Right lobe of liver (tissue), 6 donors: ENCODE data around the gene DERL3. TPM values are rescaled to one million over a fixed set of nuclear protein-coding genes. Genes with fewer than 3 reads are reported as not detected.

Source experiments
- ATAC-seq, 4 donors: fragments of 200-7000 bp; cut with Tn5 transposase; one replicate each; pipeline ENCODE4 v1.9.1; 2020; ENCODE audit warnings: mild to moderate bottlenecking in 4 of 4, moderate library complexity in 4 of 4
- DNase-seq, 3 donors: peaks; one replicate each; pipeline ENCODE4 v3.0.0-alpha.2; 2020
- H3K27ac ChIP-seq, 3 donors: fragments of 200-600 bp; one replicate each; pipeline ENCODE4 v1.8.0; 2022
- H3K27me3 ChIP-seq, 2 donors: fragments of 200-600 bp; one replicate each; pipeline ENCODE4 v1.8.0; 2022
- H3K36me3 ChIP-seq, 4 donors: fragments of 200-600 bp; sonication (generic) in 1 of 4; one replicate each; pipeline versions ENCODE4 v1.5.1 to v1.8.0; 2017 to 2022; ENCODE audit warnings: control low read depth in 1 of 4
- H3K4me1 ChIP-seq, 4 donors: fragments of 200-600 bp; sonication (generic) in 1 of 4; one replicate each; pipeline versions ENCODE4 v1.5.1 to v1.8.0; 2017 to 2022; ENCODE audit warnings: control low read depth in 1 of 4
- H3K4me3 ChIP-seq, 3 donors: fragments of 200-600 bp; one replicate each; pipeline ENCODE4 v1.8.0; 2022
- H3K9me3 ChIP-seq, 4 donors: fragments of 200-600 bp; sonication (generic) in 1 of 4; one replicate each; pipeline versions ENCODE4 v1.5.1 to v1.8.0; 2017 to 2022; ENCODE audit warnings: control low read depth in 1 of 4
- POLR2A ChIP-seq: fragments of 450-650 bp; IDR thresholded peaks from one replicate; pipeline ENCODE4 v1.6.1; 2017; ENCODE audit warnings: antibody characterized with exemption, mild to moderate bottlenecking
- WGBS: methylation state at CpG from one replicate; pipeline ENCODE4 v1.1.6; 2018; ENCODE audit warnings: low coverage, low lambda C conversion rate; ENCODE audit not compliant: insufficient coverage; ENCODE audit errors: missing lambda C conversion rate; 5-methylcytosine and 5-hydroxymethylcytosine counted together
- intact Hi-C, 2 donors: fragments of 100-400 bp; cut with DNase I; formaldehyde crosslinking; loops; one replicate each; pipeline versions ENCODE4 v1.11.2 to v1.14.1; 2022
- total RNA-seq, 6 experiments: library from RNA; depleted of rRNA in 2 of 6; stranded (reverse); fragments of >200 nt in 2 of 6; fragmentation: NEBNext Ultra II Directional in 3 of 6; extraction: Animal tissue kit (Norgen Biotek cat#: 25700) in 3 of 6; gene quantifications; one replicate each; pipeline versions ENCODE4 v1.1.0 to v1.2.4, GENCODE V29; 2016 to 2023
- TF ChIP-seq, protein P1 (sequence below), 4 donors: fragments of 200-600 bp in 3 of 4; fragments of 450-650 bp in 1 of 4; IDR thresholded peaks; one replicate each; pipeline versions ENCODE4 v1.5.1 to v1.8.0; 2016 to 2022; ENCODE audit warnings: antibody characterized with exemption in 4 of 4, mild to moderate bottlenecking in 2 of 4
- donor health status: DM: no; HTN: yes; CAD: no.
- donor health status: DM: no; HTN: no; CAD: no.
- donor health status: DM: no; HTN: no; CAD: no.
- donor health status: DM: no; HTN: yes; CAD: no.
- donor health status: DM: no; HTN: yes; CAD: no.

DERL3 gene
- total RNA-seq, 6 experiments from 2014 or later, result 1.1 to 7.1 (median 4.1) TPM

DNA sequence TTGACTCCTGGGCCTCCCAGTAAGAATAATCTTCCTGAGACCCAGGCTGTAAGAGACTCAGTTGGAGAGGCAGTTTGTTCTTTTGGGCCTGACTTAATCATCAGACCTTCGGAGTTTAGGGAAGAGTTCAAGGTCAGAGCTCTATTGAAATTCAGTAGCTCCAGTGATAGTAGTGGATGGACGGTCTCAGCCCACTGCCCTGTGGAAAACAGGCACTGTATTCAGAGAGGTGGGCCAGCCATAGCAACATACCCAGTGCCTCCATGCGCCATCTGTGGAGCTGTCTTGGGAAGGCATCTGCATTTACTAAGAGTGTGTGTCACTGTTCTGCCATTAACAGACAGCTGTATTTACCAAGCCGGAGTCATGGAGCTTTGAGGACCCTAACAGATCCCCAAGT, 49.2 kb downstream of the DERL3 start:
- 52% methylated on average over 2 of the region's 4 CpGs for WGBS
- no peaks in the 10 kb centered on the region for H3K9me3 ChIP-seq
- H3K4me3 ChIP-seq, result no peak overlapping the region
- H3K27me3 ChIP-seq, result no peaks in the 10 kb centered on the region
- peaks cover 0 to 31% (median 3%) of the 10 kb centered on the region in 4 donors for H3K4me1 ChIP-seq
- DNase-seq (peak in 1 of 3 donors; percentile 5), ATAC-seq (no peak)
- peaks cover 0 to 21% (median 6%) of the 10 kb centered on the region in 4 donors for H3K36me3 ChIP-seq
- intact Hi-C loops, result no loop called here
- H3K27ac ChIP-seq, result no peak overlapping the region
- TF ChIP-seq POLR2A, result no peak
- TF ChIP-seq, protein P1, sequence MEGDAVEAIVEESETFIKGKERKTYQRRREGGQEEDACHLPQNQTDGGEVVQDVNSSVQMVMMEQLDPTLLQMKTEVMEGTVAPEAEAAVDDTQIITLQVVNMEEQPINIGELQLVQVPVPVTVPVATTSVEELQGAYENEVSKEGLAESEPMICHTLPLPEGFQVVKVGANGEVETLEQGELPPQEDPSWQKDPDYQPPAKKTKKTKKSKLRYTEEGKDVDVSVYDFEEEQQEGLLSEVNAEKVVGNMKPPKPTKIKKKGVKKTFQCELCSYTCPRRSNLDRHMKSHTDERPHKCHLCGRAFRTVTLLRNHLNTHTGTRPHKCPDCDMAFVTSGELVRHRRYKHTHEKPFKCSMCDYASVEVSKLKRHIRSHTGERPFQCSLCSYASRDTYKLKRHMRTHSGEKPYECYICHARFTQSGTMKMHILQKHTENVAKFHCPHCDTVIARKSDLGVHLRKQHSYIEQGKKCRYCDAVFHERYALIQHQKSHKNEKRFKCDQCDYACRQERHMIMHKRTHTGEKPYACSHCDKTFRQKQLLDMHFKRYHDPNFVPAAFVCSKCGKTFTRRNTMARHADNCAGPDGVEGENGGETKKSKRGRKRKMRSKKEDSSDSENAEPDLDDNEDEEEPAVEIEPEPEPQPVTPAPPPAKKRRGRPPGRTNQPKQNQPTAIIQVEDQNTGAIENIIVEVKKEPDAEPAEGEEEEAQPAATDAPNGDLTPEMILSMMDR (IDR thresholded peaks at IDR 0.05), result no peak

DNA sequence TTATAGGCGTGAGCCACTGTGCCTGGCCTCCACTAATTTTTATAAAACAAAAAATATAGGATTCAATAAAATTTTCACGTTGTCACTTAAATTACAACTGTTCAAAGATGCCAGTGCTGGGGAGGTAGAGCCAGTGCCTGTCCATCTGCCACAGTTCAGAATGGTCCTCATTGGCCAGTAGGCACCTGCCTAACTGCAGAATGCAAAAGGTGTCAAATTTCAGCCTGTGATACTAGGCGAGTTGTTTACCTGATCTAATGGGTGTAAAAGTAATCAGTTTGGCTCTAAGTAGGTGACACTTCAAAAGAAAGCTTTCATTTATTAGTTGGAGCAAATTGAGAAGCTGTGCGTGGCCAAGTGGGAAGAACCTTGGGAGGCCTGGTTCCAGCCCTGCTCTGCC, 49.7 kb downstream of the DERL3 start:
- H3K4me1 ChIP-seq, result peaks cover 0 to 36% (median 4%) of the 10 kb centered on the region in 4 donors
- peaks cover 0 to 16% (median 2%) of the 10 kb centered on the region in 4 donors for H3K36me3 ChIP-seq
- H3K9me3 ChIP-seq, result no peaks in the 10 kb centered on the region
- 74% methylated on average over 4 of the region's 4 CpGs for WGBS
- DNase-seq, result no peak
- no peaks in the 10 kb centered on the region for H3K27me3 ChIP-seq
- intact Hi-C loops, result no loop called here
- no peak overlapping the region for H3K4me3 ChIP-seq
- H3K27ac ChIP-seq, result no peak overlapping the region
- ATAC-seq, result no peak
- TF ChIP-seq, protein P1 (IDR thresholded peaks at IDR 0.05), result no peak
- TF ChIP-seq POLR2A, result no peak

DNA sequence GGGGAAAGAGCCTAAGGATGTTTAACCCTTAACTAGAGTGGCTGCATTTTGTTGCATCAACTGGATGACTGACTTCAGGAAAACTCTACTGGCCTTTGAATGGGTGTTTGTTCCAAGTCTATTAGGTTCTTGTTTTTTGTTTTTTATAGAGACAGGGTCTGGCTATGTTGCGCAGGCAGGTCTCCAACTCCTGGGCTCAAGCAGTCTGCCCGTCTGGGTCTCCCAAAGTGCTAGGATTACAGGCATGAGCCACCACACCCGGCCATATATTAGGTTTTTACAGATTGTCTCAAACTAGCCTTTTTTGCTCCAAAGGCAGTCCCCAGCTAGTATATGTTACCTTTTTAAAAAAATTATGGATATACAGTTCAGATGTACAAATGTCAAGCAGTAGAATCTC, 50.9 kb downstream of the DERL3 start:
- no peak for TF ChIP-seq POLR2A
- TF ChIP-seq, protein P1 (IDR thresholded peaks at IDR 0.05), result no peak
- Histone ChIP-seq H3K27ac (peak overlapping the region in 1 of 3 donors; percentile 98), H3K27me3 (no peaks in the 10 kb centered on the region), H3K36me3 (peaks cover 0 to 7% (median 0%) of the 10 kb centered on the region in 4 donors), H3K4me3 (peak overlapping the region; percentile 87 to 95 (median 92)), H3K9me3 (no peaks in the 10 kb centered on the region), H3K4me1 (peaks cover 0 to 48% (median 9%) of the 10 kb centered on the region in 4 donors)
- ATAC-seq (no peak), DNase-seq (peak in 1 of 3 donors; percentile 11)
- WGBS, result 43% methylated on average over 2 of the region's 3 CpGs
- intact Hi-C loops, result no loop called here

DNA sequence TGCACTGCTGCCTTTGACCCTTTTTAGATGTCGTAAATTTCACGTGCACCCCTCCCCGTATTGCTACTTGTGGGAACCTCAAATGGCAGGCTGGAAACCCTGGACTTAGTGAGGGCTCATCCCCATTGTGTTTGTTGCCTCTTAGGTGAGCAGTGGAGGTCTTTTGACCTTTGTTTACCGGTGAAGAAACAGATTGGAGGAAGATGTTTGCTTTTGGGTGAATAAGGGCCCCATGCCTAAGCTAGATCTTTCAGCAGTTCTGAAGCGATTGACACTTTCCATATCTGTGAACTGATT, 51.3 kb downstream of the DERL3 start:
- 4% methylated on average over 5 of the region's 5 CpGs for WGBS
- ATAC-seq (no peak), DNase-seq (no peak)
- H3K4me3 ChIP-seq, result peak overlapping the region; percentile 87 to 95 (median 92)
- H3K4me1 ChIP-seq, result peaks cover 0 to 48% (median 9%) of the 10 kb centered on the region in 4 donors
- peaks cover 0 to 7% (median 0%) of the 10 kb centered on the region in 4 donors for H3K36me3 ChIP-seq
- intact Hi-C loops, result no loop called here
- no peaks in the 10 kb centered on the region for H3K27me3 ChIP-seq
- no peaks in the 10 kb centered on the region for H3K9me3 ChIP-seq
- peak overlapping the region; percentile 95 to 100 (median 98) for H3K27ac ChIP-seq
- TF ChIP-seq, protein P1 (IDR thresholded peaks at IDR 0.05), result no peak
- no peak for TF ChIP-seq POLR2A
